H1 (cell line): ENCODE measurements around the gene WDR37. TPM values are rescaled to one million over a fixed set of nuclear protein-coding genes. Genes with fewer than 3 reads are reported as not detected.

Experiments
- BRCA1 ChIP-seq: IDR thresholded peaks from 2 replicates; pipeline ENCODE4 v1.6.1; 2012; ENCODE audit warnings: low read depth, low read length, improper control_type of control experiment
- EGR1 ChIP-seq: IDR thresholded peaks from 2 replicates; pipeline ENCODE4 v1.6.1; 2011; ENCODE audit warnings: low read depth, low read length, borderline replicate concordance
- HDAC2 ChIP-seq, 2 experiments: fragments of 300-600 bp in 1 of 2; sonication (generic) in 1 of 2; IDR thresholded peaks; 2 replicates each; pipeline ENCODE4 v1.6.1; 2011 to 2012; ENCODE audit warnings: low read depth in 2 of 2, low read length in 2 of 2, mild to moderate bottlenecking in 2 of 2, moderate library complexity in 2 of 2, borderline replicate concordance in 1 of 2, inconsistent platforms in 1 of 2
- JUN ChIP-seq: IDR thresholded peaks from 2 replicates; pipeline ENCODE4 v1.6.1; 2011; ENCODE audit warnings: low read depth, mild to moderate bottlenecking, improper control_type of control experiment, low read length
- KDM4A ChIP-seq: IDR thresholded peaks from one replicate; pipeline ENCODE4 v1.7.1; 2012; ENCODE audit warnings: low read depth, mild to moderate bottlenecking, moderate library complexity, low read length, inconsistent platforms; ENCODE audit not compliant: severe bottlenecking
- KDM5A ChIP-seq: fragments of 200-600 bp; IDR thresholded peaks from 2 replicates; pipeline ENCODE4 v1.7.1; 2012; ENCODE audit warnings: mild to moderate bottlenecking, low read length, inconsistent platforms, mixed read lengths
- MAX ChIP-seq: IDR thresholded peaks from 2 replicates; pipeline ENCODE4 v1.6.1; 2012; ENCODE audit warnings: inconsistent platforms
- NANOG ChIP-seq: IDR thresholded peaks from 2 replicates; pipeline ENCODE4 v1.6.1; 2011; ENCODE audit warnings: low read length, low read depth, mild to moderate bottlenecking, inconsistent platforms; ENCODE audit not compliant: insufficient read depth, poor library complexity, severe bottlenecking
- RBBP5 ChIP-seq: IDR thresholded peaks from 2 replicates; pipeline ENCODE4 v1.7.1; 2012; ENCODE audit warnings: low read depth, mild to moderate bottlenecking, inconsistent platforms, low read length, moderate library complexity, borderline replicate concordance
- RNF2 ChIP-seq: fragments of 200-900, 300-1000 bp; sonication (generic); IDR thresholded peaks from 2 replicates; pipeline ENCODE4 v1.7.1; 2016; ENCODE audit warnings: borderline replicate concordance, low read depth, mild to moderate bottlenecking, antibody characterized with exemption, low read length; ENCODE audit not compliant: poor library complexity, severe bottlenecking; ENCODE audit errors: missing control alignments
- RXRA ChIP-seq: IDR thresholded peaks from 2 replicates; pipeline ENCODE4 v1.6.1; 2011; ENCODE audit warnings: low read depth, mild to moderate bottlenecking, low read length, moderate library complexity; ENCODE audit not compliant: insufficient read depth
- SIN3A ChIP-seq, 2 experiments: IDR thresholded peaks in 1 of 2; conservative IDR thresholded peaks in 1 of 2; 2 replicates each; pipeline ENCODE4 v1.6.1; 2011 to 2012; ENCODE audit warnings: low read length in 2 of 2, improper control_type of control experiment in 1 of 2, low read depth in 1 of 2, mild to moderate bottlenecking in 1 of 2
- SIRT6 ChIP-seq: IDR thresholded peaks from one replicate; pipeline ENCODE4 v1.7.1; 2012; ENCODE audit warnings: low read length, inconsistent platforms
- SIX5 ChIP-seq: IDR thresholded peaks from 2 replicates; pipeline ENCODE4 v1.6.1; 2011; ENCODE audit warnings: mild to moderate bottlenecking, low read depth, low read length
- SP2 ChIP-seq: IDR thresholded peaks from 2 replicates; pipeline ENCODE4 v1.6.1; 2012; ENCODE audit warnings: mild to moderate bottlenecking, low read length, inconsistent platforms
- SP4 ChIP-seq: IDR thresholded peaks from 2 replicates; pipeline ENCODE4 v1.6.1; 2012; ENCODE audit warnings: low read length, inconsistent platforms
- TAF7 ChIP-seq: optimal IDR thresholded peaks from 2 replicates; pipeline ENCODE3; 2011; ENCODE audit warnings: low read depth, mild to moderate bottlenecking, inconsistent platforms, low read length, moderate library complexity, borderline replicate concordance
- TBP ChIP-seq: IDR thresholded peaks from 2 replicates; pipeline ENCODE4 v1.6.1; 2011; ENCODE audit warnings: low read depth, low read length, improper control_type of control experiment
- TCF12 ChIP-seq: IDR thresholded peaks from 2 replicates; pipeline ENCODE4 v1.6.1; 2011; ENCODE audit warnings: low read depth, mild to moderate bottlenecking, low read length
- YY1 ChIP-seq: IDR thresholded peaks from 2 replicates; pipeline ENCODE4 v1.6.1; 2011; ENCODE audit warnings: low read depth, mild to moderate bottlenecking, low read length
- polyA plus RNA-seq, 7 experiments: library from polyadenylated mRNA; depleted of rRNA in 3 of 7; stranded (reverse) in 5 of 7; unstranded in 2 of 7; fragments of >200 nt in 5 of 7; fragments of 200-250 nt in 2 of 7; gene quantifications; 1 replicate in 5 of 7; 2 replicates in 1 of 7; 4 replicates in 1 of 7; pipeline versions ENCODE4 v1.2.1 to v1.2.3, GENCODE V29; 2011 to 2013; ENCODE audit warnings: missing spikeins in 2 of 7, mixed read lengths in 2 of 7
- total RNA-seq: library from RNA; stranded (reverse); fragmentation: NEBNext Ultra II Directional; extraction: Animal tissue kit (Norgen Biotek cat#: 25700); gene quantifications from 2 replicates; pipeline ENCODE4 v1.2.1, GENCODE V29; 2021
- TF ChIP-seq, protein P1 (sequence below): IDR thresholded peaks from 2 replicates; pipeline ENCODE4 v1.6.1; 2012; ENCODE audit warnings: inconsistent platforms

The WDR37 gene
- total and polyA plus RNA-seq, 2 of the 8 experiments (the other 6 are each of a cell fraction or from before 2014, with no cell fraction given) = 9.6 to 12.0 TPM

DNA sequence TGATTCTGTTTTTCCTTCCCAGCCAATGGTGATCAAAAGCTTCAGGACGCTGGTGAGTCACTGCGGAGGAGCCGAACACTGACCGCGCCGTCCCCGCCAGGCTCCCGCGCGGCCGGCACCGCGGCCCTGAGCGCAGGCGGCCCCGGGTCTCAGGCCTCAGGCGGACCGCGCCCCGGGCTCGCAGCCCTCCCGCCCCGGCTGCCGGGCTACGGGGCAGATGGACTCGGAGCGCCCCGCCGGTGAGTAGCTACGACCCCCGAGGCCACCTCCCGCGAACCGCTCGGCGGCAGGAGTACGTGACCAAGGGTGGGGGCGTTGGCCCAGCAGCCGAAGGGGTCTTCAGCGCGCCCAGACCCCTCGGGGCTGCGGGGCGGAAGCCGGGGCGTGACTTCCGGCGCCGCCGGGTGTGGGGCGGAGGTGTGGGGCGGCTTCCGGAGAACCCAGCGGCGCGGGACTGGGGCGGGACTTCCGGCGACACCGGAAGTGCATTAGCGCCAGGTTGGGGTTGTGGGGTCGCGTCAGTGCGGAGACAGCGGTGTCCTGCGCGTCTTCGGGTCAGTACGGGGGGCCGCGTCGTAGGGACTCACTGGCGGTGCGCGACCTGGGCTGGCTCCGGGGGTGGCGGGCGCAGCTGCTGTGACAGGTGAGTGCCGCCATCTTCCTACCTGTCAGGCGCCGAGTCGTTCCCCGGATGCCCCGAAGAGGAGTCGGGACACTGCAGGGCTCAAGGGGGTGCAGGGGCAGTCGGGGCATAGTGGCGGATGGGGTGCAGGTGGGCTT, at the start of gene WDR37 (continued):
- peak; percentile 92; the same call in 1 of the 2 replicates for TF ChIP-seq RBBP5
- TF ChIP-seq TBP = peak; percentile 62; the same call in 1 of the 2 replicates
- TF ChIP-seq TAF7 = peak; percentile 69
- TF ChIP-seq SIX5 = no peak
- no peak for TF ChIP-seq SP4
- no peak for TF ChIP-seq JUN
- TF ChIP-seq HDAC2 (IDR thresholded peaks at IDR 0.05; ENCODE audit: borderline replicate concordance in 1 of 2, low read depth in 2 of 2, low read length in 2 of 2) = peak in 1 of 2 experiments; percentile 89; a peak in 1 of 4 replicates
- TF ChIP-seq SIN3A (conservative IDR thresholded peaks at IDR 0.05 in 1 of 2, IDR thresholded peaks at IDR 0.05 in 1 of 2; ENCODE audit: low read depth in 1 of 2, low read length in 2 of 2) = peak in 1 of 2 experiments; percentile 89; a peak in 2 of 4 replicates
- no peak for TF ChIP-seq RXRA
- TF ChIP-seq NANOG = no peak
- TF ChIP-seq TCF12 = no peak
- TF ChIP-seq, protein P1, sequence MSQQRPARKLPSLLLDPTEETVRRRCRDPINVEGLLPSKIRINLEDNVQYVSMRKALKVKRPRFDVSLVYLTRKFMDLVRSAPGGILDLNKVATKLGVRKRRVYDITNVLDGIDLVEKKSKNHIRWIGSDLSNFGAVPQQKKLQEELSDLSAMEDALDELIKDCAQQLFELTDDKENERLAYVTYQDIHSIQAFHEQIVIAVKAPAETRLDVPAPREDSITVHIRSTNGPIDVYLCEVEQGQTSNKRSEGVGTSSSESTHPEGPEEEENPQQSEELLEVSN = peak; percentile 22; the same call in 1 of the 2 replicates
- TF ChIP-seq SIRT6 = no peak
- TF ChIP-seq BRCA1 = no peak
- TF ChIP-seq SP2 = peak; percentile 22; the same call in 1 of the 2 replicates
- no peak for TF ChIP-seq KDM5A
- TF ChIP-seq MAX = peak; percentile 45
- TF ChIP-seq YY1 = peak; percentile 83; the same call in 1 of the 2 replicates
- peak; percentile 84 for TF ChIP-seq KDM4A
- 0 out of 2 replicates have a peak, but pooled peaks have one; percentile 45 for TF ChIP-seq EGR1
- no peak for TF ChIP-seq RNF2
